Measurements from ENCODE around the gene MDH2.
"Not testable (repeated sequence)": the region's sequence is repeated elsewhere in the genome, so short reads cannot be mapped to it uniquely, and the experiment has no call there.

MDH2 gene

DNA sequence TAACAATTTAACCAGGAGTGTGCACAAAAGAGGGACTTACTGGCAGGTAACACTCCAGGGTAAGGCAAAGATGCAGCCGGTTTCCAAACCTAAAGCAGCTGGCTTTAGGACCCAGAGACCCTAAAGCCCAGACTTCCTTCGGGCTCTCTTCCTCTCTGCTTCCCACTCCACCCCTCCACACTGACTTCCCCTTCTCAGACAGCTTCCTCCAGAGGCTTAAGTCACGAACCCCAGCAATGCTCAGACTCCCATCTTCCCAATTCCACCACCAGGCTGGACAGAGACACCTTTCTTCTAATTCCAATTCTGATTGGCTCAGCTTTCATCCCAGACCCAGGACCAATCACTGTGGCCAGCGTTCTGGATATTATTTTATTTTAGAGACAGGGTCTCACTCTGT, 24.9 kb upstream of the MDH2 start:
- TF ChIP-seq, protein P1, sequence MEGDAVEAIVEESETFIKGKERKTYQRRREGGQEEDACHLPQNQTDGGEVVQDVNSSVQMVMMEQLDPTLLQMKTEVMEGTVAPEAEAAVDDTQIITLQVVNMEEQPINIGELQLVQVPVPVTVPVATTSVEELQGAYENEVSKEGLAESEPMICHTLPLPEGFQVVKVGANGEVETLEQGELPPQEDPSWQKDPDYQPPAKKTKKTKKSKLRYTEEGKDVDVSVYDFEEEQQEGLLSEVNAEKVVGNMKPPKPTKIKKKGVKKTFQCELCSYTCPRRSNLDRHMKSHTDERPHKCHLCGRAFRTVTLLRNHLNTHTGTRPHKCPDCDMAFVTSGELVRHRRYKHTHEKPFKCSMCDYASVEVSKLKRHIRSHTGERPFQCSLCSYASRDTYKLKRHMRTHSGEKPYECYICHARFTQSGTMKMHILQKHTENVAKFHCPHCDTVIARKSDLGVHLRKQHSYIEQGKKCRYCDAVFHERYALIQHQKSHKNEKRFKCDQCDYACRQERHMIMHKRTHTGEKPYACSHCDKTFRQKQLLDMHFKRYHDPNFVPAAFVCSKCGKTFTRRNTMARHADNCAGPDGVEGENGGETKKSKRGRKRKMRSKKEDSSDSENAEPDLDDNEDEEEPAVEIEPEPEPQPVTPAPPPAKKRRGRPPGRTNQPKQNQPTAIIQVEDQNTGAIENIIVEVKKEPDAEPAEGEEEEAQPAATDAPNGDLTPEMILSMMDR (IDR thresholded peaks at IDR 0.05; ENCODE audit: low read depth, low read length, missing control alignments) = no peak
- H3K4me3 ChIP-seq (ENCODE audit: low read depth, low read length) = no peak overlapping the region
- DNase-seq (ENCODE audit: low read depth) = no peak

DNA sequence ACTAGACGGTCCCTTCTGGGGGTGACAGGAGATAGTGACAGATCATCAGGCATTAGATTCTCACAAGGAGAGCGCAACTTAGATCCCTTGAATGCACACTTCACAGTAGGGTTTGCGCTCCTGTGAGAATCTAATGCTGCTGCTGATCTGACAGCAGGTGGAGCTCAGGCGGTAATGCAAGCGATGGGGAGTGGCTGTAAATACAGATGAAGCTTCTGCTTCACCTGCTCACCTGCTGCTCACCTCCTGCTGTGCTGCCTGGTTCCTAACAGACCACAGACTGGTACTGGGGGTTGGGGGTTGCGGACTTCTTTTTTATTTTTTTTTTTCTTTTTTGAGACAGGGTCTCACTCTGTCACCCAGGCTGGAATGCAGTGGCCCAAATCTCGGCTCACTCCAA, 18.2 kb upstream of the MDH2 start:
- DNase-seq (ENCODE audit: low read depth); H3K4me3 ChIP-seq (ENCODE audit: low read depth, low read length): not testable (repeated sequence)

DNA sequence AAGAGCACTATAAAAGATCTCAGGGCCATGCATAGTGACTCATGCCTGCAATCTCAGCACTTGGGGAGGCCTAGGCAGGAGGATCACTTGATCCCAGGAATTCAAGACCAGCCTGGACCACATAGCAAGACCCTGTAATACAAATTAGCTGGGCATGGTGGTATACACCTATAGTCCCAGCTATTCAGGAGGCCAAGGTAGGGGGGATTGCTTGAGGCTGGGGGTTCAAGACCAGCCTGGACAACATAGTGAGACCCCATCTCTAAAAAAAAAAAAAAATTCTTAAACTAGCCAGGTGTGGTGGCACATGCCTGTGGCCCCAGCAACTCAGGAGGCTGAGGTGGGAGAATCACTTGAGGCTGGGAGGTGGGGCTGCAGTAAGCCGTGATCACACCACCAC, 15.9 kb upstream of the MDH2 start:
- H3K4me3 ChIP-seq (ENCODE audit: low read depth, low read length) = no peak overlapping the region
- TF ChIP-seq, protein P1 (IDR thresholded peaks at IDR 0.05; ENCODE audit: low read depth, low read length, missing control alignments) = no peak
- no peak for DNase-seq (ENCODE audit: low read depth)

DNA sequence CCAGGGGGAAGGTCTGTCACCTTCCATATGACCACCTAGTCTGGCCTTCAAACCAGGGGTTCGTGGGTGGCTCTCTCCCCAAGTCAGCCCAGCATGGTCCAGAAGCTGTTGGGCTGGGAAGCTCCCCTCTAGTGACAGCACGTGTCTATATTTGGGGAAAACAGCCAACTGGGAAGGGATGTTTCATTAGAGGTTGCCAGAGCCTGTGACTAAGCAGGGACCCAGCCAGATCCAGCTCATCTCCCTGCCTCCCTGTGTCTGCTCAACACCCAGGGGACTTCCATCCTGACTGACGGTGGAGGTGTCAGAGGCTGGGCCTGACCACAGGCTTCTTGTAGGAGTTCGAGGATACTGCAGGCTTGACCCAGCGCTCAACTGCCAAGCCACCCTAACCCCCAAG, 10.6 kb upstream of the MDH2 start:
- TF ChIP-seq, protein P1 (IDR thresholded peaks at IDR 0.05; ENCODE audit: low read depth, low read length, missing control alignments) = no peak
- H3K4me3 ChIP-seq (ENCODE audit: low read depth, low read length) = no peak overlapping the region
- DNase-seq (ENCODE audit: low read depth) = no peak

DNA sequence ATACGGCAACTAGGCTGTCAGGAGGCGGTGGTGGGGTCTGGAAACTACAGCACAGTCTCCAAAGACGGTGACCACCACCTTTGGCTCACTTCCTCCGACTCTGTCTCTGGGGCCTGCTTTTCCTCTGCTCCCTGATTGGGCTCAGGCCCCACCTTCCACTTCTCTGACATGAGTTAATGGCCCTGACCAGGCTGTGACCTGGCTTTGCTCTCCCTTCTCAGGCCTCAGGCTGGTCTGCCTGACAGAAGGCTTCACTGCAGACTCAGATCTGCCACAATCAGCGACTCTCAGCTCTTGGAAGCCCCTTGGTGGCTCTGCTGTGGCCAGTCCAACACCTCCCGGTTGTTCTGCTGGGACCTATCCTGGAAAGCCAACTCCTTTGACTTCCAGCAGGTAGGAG, 7.8 kb upstream of the MDH2 start:
- TF ChIP-seq, protein P1 (IDR thresholded peaks at IDR 0.05; ENCODE audit: low read depth, low read length, missing control alignments) = no peak
- DNase-seq (ENCODE audit: low read depth) = no peak
- no peak overlapping the region for H3K4me3 ChIP-seq (ENCODE audit: low read depth, low read length)

DNA sequence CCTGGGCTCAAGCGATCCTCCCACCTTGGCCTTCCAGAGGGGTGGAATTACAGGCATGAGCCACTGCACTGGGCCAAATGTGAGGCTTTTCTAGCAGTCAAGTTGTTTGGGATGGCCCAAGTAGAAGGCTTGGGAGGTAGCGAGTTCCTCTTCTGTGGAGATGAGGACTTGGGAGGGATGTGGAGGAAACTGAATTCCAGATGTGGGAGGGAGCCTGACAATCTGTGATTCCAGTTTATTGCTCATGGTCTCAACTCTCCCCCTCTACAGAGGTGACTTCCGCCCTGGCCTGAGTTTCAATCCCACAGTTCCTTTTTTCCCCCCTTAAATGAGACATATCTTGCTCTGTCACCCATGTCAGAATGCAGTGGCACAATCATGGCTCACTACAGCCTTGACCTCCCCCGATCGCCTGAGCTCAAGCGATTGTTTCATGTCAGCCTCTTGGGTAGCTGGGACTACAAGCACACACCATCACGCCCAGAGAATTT, 3.5 kb upstream of the MDH2 start:
- DNase-seq (ENCODE audit: low read depth) = no peak
- H3K4me3 ChIP-seq (ENCODE audit: low read depth, low read length) = no peak overlapping the region
- TF ChIP-seq, protein P1 (IDR thresholded peaks at IDR 0.05; ENCODE audit: low read depth, low read length, missing control alignments) = no peak

DNA sequence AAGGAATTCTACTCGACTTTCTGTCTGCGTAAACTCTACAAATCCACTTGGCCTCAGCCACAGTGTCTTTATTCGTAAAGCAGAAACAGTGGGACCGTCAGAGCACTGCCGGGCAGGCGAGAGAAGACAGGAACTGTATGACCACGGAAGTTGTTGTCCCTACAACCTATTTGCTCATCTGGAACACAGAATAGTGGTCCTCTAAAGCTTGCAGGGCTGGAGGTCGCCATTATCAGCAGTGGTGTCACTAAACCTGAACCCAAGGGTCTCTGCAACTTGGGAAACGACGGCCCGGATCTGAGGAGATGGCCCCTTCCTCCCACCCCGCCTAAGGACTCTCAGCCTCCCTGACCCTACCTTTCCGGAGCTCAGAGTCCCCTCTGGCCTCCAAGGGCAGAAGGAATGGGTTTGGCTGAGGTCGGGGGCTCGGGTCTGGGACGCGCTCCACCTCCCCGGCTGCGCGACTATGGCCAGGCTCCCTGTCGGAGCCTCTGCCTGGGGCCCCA, 548 bp upstream of the MDH2 start:
- no peak for DNase-seq (ENCODE audit: low read depth)
- TF ChIP-seq, protein P1 (IDR thresholded peaks at IDR 0.05; ENCODE audit: low read depth, low read length, missing control alignments) = no peak
- H3K4me3 ChIP-seq (ENCODE audit: low read depth, low read length) = peak overlapping the region; percentile 82

Data from GM12864 (cell line).